Kidney tubule cell (primary cell): ENCODE data around the gene IQSEC1.

ENCODE experiments used
- DNase-seq: peaks from one replicate; pipeline ENCODE4 v3.0.0-alpha.2; 2018; ENCODE audit warnings: low spot score

The IQSEC1 gene

DNA sequence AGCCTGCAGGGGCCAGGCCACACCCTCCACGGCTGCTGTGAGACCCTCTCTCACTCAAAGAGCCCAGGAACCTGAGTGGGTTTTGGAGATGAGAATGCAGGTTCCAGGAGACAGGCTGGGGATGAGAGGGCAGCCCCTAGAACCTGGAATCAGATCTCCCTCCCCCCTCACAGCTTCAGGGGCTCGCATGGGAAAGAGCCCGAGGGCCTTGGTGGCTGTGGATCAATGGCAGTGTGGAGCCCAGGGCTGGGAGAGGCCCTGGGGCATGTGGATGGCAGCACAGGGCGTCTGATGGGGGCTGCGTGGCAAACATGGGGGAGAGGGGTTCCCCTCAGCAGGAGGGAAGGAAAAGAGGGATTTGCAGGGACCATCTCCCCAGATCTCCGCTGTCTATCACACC is 119.0 kb downstream of the IQSEC1 start:
- no peak for DNase-seq

DNA sequence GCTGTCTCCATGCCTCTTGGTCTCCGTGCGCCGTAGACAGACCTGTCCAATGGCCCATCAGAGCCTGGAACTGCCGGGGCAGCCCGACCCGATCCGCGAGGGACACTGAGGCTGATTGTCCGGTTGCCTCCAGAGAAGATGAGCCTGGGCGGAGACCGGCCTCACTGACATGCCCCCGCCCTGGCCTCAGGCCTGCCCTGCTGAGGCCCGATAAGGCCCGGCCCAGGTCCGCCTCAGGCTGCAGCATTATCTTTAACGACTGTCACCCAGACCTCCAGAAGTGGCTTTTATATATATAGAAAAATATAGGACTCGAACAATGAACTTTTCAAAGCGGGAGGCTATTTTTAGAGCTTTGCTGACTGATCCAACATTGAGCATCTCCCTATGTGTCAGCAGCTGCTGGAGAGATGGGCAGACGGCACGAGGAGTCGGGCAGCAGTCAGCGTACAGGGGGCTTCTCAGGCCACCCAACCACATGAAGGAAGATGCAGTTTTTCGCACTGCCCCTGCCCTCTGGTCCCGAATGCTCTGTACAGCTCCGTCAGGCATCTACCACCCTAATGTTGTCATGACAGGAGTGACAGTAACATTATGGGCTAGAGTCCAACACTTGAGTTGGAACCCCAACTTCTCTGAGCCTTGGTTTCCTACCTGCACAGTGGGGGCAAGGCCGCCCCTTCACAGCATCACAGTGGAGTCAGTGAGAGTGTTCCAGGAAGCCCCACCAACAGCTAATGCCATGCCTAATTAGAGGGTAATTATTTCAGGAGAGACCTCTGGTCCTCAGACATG is 119.8 kb downstream of the IQSEC1 start:
- no peak for DNase-seq

DNA sequence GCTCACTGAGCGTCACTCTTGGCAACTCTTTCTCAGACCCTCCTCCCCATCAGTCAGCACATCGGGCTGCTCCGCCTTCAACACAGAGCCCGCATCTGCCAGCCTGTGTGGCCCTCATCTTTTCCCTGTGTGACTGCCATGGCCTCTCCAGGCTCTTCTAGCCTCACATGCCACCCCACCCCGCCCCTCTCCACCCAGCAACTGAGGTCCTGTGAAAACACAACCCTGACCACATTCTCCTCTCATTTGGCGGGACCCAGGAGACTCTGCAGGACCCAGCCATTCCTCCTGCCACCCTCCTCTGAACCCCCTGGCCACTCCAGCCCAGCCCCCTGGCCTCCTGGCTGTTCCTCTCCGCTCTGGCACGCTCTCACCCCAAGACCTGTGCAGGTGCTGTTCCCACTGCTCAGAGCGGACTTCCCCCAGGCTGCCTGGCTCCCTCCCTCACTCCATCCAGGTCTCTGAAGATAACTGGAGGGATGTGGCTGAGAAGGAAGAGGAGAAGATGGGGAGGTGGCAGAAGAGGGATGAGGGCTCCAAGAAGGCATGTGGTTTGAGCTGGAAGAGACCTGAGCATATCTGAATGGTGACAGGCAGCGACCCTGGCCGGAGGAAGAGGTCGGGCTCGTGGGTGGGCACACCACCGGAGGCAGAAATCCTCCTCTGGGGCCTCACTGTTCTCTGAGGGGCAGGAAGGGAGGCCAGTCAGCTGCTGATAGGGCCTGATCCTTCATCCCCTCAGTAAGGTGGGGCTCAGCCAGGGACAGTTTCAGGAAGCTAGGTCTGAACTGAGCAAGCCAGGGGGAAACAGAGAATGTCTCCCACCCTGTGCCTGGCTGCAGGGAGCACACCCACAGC is 120.7 kb downstream of the IQSEC1 start:
- DNase-seq = no peak

DNA sequence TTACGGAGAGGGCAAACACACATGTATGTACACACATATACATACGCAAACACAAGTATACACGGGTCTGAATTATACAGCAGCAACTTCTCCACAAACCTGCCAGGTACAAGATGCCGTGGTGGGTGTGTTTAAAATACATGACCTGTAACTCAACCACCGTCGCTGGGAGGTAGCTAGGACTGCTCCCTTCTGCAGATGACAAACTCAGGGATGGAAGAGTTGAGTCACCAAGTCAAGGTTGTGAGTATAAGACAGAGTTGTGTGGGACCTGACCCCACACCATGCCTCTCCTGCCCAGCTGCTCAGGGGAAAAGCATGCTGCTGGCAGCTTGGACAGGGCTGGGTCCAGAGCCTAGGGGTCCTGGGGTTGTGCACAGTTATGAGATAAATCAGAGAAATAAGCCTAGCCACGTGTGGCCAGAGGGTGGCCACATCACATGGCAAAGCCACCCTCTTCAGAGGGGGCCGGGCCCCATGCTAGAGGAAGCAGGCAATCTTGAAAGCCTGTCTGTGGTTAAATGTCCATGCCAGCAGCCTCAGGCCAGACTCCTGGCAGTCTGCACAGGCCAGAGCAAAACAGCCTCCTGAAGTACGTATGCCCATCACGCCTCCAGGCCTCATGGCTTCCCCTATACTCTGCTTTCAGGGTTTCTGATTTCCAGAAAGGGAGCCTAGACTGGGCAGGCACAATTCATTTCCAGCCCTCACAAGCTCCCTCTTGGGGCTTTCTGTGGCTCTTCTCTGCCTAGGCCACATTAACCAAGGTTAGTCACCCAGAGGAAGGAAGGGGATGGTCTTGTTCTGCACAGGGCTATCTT is 124.1 kb downstream of the IQSEC1 start:
- peak; percentile 42 for DNase-seq

DNA sequence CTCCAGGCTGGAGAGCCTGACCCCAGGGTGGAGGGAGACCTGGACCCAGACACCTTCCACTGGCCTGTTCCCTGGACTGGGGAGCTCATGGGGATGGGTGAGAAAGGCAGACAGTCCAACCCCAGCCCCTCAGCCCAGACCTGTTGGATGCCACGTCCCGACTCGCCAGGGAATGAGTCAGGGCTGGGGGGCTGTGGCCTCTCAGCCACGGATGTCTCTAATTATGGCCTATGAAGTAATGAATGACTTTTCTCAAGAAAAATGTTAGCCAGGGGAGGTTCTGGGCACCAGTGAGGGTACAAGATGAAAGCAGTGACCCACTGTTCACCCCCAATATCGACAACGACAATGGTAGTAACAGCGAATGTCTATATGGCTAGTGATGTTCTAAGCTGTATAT is 124.9 kb downstream of the IQSEC1 start:
- no peak for DNase-seq

DNA sequence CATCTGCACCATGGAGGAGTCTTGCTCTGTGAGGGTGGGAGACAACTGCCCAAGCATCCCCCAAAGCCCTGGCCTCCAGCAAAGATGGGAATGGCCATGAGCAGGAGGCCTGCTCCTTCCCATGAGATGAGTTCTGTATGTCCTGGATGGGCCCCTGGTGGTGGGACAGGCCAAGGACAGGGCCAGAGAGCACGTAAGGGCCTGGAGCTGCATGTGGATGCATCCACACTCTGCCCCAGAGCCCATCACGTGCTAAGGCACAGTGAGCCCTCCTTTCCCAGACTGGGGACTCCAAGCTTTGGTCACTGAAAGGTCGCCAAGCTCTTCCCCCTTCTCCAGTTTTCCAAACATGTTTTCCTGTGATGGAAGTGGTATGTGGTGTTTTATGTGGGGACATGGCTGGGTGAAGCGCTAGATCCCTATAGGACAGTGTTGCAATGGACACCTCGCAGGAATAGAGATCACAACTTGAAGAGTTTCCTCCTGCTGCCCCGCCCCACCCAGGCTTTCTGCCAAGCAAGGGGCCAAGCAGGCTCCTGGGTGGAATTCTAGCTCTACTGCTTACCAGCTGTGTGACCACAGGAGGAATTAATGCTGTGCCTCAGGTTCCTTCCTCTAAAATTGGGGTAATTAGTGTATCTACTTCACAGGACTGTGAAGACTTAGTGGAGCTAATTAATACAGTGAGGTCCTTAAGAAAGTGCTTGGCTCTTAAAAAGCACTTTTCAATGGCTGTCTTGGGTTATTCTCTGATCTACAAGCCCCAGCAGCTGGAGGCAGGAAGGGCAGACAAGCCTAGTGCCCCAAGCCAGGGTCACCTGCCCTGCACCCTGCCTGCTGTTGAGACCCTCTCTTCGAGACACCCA is 125.5 kb downstream of the IQSEC1 start:
- peak; percentile 26 for DNase-seq

DNA sequence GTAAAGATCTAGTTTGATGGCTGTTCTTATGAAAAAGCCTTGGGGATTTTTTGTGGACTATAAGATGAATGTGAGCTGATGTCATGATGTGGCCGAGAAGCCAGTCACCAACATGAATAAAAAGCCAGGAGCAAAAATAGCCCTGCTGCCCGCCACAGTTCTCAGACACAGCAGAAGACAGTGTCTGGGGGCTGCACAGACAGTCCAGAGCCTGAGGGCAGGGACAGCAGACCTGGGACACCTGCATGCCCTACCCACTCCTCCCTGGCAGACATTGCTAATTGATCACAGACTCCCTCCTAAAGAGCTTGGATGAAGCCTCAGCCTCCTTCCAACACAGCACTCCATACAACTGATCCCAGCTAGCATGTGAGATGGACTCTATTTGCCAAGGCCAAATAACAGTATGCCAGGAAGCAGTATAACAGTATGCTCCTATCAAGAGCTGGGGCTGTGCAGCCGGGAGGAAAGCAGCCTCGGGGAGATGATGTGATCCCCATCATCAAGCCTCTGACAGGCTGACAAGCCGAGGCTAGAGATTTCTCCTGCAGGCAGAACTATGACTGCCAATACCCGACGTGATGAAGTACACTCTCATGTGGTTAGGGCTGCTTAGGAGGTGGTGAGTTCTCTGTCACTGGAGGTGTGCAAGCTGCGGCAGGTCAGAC is 126.4 kb downstream of the IQSEC1 start:
- no peak for DNase-seq

DNA sequence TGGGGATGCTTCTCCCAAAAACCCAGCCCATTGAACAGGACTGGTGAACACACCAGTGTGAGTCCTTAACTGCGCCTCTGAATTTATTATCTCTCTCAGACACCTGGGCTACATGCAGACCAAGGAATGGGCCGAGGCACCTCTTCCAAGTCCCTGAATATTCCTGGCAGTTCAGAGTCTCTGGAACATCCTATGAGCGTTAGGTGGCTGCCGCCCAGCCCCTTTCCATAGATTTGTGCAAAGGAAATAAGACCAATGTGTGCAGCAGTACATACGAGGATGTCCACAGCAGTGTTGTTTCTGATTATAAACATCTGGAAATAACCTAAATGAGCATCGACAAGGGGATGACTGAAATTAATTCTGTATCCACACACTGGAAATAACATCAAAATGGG is 127.0 kb downstream of the IQSEC1 start:
- DNase-seq = no peak

DNA sequence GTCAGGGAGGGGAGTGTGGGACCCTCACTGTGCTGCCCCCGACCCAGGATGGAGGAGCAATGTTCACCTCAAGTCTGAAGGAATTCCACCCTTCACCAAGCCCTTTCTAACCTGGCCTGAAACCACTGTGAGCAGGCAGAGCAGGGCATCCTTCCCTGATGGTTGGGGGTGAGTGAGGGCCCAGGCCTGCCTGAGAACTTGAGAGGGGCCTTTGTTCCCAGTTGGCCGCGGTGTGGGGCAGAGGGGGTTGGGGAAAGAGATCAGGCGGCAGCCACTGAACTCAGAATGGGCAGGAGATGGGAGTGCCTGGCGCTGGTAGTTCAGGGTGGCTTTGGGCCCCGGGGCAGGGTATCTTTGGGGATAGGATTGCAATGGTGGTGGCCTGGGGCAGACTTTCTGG is 128.4 kb downstream of the IQSEC1 start:
- no peak for DNase-seq

DNA sequence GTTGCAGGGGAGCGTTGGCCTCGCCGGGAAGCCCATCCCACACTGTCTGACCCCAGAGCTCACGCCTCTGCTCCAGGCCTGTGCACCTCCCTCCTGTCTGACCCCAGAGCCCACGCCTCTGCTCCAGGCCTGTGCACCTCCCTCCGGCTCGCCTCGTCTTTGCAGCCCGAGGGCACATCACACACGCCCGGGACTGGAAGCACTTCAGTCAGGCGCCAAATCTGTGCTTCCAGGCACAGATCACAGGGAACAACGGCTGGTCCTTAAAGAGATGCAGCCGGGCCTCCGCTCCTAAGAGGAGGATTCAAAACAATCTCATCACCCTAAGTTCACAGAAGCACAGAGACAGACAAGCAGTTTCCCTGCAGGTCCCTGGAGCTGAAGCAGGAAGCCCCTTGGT is 128.8 kb downstream of the IQSEC1 start:
- no peak for DNase-seq

DNA sequence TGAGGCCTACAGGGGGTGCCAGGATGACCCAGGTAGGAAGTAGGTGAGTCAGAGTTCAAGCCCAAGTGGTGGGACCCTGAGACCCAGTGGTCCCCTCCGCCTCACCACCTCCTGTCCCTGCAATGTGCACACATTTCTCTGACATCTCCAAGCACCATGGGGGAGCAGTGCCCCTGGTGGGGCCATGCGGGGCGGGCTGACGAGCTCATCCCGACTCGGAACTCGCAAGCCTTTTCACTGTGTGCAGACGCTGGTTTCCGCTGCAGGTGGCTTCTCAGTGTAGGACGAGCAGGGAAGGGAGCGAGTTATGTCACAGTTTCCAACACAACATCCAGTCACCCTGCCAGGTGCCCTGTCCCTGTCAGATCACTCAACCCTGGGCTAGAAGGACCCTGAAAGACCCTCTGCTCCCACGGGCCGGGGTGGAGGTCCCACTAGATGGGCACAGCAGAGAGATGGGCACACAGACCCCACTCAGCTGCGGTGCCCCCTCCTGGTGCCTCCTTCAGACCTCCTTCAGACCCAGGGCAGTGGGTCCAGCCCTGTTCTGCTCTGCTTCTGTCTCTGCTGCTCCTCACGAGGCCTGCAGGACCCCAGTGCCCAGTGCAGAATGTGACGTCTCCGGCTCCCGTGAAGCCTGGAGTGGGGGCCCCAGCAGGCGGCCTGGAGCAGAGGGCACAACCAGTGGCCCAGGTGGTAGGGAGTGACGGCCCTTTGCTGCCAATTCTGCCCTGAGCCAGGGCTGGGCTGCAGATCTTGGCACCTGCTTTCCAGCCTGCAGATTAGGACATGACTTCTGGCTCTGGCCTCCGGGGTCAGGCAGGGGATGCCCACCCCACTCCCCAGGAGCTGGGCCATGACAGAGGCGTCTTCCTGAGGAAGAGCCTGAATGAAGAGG is 129.9 kb downstream of the IQSEC1 start:
- no peak for DNase-seq

DNA sequence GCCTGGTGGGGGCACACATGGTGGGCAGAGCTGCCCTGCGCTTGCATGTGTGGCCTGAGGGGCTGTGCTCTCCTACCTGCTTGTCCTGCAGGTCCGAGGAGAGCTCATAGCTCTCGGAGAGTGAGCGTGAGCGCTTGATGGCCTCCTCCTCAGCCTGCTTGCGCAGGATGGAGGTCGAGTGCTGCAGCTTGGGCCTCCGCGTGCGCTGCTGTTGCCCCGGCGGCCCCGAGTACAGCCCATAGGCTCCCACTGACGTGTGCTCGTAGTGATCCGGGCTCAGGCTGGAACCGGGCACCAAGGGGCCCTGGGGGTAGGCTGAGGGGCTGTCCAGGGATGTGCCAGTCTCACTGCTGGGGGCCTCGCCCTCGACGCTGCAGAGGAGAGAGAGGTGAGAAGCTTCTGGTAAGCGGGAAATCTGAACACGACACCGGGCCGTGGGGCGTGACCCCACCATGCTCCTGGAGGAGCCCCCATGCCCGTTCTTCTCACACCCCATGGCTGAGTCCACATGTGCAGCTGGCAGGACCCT is 131.7 kb downstream of the IQSEC1 start:
- no peak for DNase-seq

DNA sequence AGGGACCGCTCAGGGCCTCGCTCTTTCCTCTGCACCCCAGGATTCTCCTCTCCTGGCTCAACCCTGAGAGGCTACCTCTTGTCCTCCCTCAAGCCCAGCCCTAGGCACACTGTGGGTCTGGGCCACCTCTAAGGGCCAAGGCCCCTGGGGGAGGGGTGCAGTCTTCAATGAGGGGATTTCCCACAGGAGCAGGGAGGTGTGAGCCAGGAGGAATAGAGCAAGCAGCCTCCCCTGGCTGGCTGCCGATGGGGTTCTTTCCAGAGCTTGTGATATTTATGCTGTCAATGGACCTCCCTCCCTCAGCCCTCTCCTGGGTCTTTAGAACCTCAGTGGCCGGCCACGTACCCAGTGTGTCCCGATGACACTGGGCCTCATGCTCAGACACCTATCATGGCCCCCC is 132.4 kb downstream of the IQSEC1 start:
- no peak for DNase-seq

DNA sequence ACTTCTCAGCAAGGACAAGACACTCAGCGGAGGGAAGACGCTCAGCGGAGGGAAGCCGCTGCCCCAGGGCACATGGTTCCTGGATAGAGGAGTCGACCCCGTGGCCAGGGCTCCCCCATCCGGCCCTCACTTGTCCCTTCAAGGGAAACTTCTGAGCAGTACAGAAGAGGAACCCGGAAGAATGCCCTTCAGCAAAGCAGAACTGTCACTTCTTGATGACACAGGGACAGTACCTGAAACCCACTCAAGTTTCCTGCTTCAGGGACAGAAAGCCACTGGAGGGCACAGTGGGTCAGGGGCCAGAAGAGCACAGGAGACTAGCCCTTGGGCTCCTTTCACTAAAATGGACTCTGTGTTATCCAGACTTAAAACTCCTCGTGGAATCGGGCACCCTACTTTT is 134.1 kb downstream of the IQSEC1 start:
- no peak for DNase-seq

DNA sequence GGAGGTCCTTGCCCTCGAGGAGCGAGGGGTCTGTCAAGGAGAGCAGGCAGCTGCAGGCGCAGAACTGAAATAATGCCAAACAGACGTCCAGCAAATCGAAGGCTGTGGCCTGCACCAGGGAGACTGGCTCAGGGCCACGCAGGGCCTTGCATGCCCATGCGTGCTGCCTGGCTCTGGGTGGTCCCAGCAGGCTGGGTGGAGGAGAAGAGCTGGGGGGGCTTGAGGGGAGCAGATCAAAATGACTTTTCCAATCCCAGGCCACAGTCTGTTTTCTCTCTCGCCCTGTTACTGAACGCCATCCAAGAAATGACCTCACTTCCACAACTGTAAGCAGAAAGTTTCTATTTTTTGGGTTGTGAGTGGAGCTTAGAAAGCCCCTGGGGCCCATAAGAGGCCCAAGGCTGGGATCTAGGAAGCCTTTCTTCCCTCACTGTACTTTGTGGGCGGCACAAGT is 134.9 kb downstream of the IQSEC1 start:
- DNase-seq = no peak

DNA sequence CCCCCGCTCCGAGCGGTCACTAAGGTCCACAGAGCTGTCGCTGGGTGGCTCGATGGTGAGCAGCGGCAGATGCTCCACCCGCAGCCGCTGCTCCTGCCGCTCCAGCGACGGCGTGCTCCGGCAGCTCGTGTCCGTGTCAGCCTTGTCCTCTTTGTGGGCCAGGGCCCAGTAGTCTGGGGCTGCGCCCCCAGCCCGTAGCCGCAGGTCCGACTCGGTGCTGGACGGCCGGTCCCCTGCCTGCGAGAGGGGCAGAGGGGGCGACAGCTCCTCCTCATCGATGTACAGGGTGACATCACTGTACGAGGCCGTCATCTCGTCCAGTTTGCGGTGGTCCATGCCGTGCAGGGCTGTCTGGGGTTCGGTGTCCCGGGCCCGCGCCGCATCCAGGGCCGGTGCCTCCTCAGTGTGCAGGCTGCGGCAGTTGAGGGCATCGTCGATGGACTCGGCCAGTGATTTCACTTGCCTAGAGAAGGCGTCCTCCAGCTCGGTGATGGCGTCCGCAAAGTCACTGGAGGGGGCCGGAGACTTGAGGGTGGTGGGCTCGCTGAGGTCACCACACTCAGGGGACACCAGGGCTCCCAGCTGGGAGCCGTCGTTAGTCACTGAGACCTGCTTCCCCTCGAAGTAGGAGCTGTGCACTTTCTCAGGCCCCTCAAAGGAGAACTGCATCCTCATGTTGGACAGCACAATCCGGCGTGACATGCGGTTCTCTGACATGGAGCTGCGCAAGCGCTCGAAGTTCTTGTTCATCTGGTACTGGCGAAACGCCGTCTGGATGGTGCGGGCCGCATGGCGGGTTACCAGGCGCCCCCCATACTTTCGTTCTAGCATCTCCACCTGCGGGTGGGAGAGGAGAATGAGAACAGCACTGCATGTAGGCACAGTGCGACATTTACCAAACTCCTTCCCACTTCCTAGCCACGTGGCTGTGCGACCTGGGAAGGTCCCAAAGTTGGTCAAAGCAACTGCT is 137.1 kb downstream of the IQSEC1 start:
- no peak for DNase-seq

DNA sequence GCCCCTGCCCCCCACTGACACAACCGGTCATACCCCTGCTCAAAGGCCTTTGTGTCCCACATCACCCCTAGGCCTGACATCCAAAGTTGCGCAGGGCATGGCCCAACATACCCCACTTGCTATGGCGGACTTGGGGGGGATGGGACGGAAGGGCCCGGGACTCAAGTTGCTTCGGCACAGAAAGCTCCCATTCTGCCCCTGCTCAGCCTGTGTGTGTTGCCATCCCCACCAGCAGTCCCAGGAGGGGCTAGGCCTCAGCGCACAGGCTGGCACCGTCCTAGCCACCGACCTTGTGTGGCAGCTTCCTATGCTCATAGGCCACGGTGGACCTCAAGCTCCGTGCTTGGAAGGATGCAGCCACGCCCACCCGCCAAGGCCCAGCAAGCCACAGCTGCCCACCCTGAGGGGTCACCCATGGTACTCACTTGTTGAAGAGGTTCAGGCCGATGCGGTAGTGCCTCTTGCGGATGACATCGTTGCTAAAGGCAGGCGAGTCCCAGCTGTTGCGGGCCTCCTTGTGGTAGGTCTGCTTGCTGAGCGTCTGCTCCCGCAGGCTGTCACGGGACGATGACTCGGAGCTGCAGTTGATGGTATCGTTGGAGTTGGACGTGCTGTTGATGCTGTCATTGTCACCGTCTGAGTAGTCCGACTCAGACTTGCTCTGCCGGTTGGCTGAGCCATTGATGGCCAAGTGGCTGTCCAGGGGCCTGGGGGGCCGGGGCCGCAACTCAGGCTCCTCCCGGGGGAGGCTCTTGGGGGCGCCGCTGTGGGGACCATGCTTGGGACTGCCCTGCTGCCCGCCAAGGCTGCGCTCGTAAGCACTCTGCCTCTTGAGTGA is 138.0 kb downstream of the IQSEC1 start:
- DNase-seq = no peak
